Ectodermal cell (in vitro differentiated cells): ENCODE results near the gene P2RX3.

Experiments used
- H3K27ac ChIP-seq: 2 replicates; pipeline ENCODE4 v1.7.0; 2013; ENCODE audit warnings: mild to moderate bottlenecking, low read depth, low read length; ENCODE audit not compliant: insufficient read depth, poor library complexity, severe bottlenecking
- H3K27me3 ChIP-seq: 2 replicates; pipeline ENCODE4 v1.7.0; 2013; ENCODE audit warnings: mild to moderate bottlenecking, low read length; ENCODE audit not compliant: insufficient read depth, control insufficient read depth, poor library complexity, severe bottlenecking
- H3K36me3 ChIP-seq: one replicate; pipeline ENCODE4 v1.7.0; 2013; ENCODE audit warnings: low read length; ENCODE audit not compliant: control insufficient read depth, insufficient read depth
- H3K4me1 ChIP-seq: one replicate; pipeline ENCODE4 v1.7.0; 2013; ENCODE audit warnings: low read length; ENCODE audit not compliant: control insufficient read depth, insufficient read depth
- H3K4me3 ChIP-seq: 2 replicates; pipeline ENCODE4 v1.7.0; 2013; ENCODE audit warnings: low read depth, low read length, control low read depth; ENCODE audit not compliant: insufficient read depth
- H3K9me3 ChIP-seq: 2 replicates; pipeline ENCODE4 v1.7.0; 2013; ENCODE audit warnings: mild to moderate bottlenecking, low read length, moderate library complexity; ENCODE audit not compliant: control insufficient read depth
- WGBS, 2 experiments: methylation state at CpG; one replicate each; pipeline ENCODE4 v1.1.7; 2013; ENCODE audit warnings: missing lambda C conversion rate in 2 of 2; 5-methylcytosine and 5-hydroxymethylcytosine counted together

The P2RX3 gene

DNA sequence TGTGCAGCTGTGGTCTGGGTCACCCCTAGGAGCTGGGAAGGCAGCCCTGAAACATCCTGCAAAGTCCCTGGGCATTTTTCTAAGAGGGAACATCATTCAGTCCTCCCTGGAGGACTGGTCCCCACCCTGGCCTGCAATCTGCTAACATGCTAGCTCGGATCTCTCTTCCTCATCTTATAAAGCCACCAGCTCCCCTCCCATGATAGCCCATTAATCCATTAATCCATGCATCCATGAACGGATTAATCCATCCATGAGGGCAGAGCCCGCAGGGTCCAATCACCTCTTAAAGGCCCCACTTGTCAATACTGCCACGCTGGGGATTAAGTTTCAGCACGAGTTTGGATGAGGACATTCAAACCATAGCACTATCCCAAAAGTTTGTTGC is 30.7 kb downstream of the P2RX3 start:
- Histone ChIP-seq H3K27ac (no peak overlapping the region), H3K36me3 (no peaks in the 10 kb centered on the region), H3K4me1 (peaks cover 11% of the 10 kb centered on the region), H3K4me3 (no peak overlapping the region), H3K27me3 (no peaks in the 10 kb centered on the region), H3K9me3 (no peaks in the 10 kb centered on the region)
- 83 to 88% methylated on average over 5 of the region's 5 CpGs for WGBS, 2 experiments

DNA sequence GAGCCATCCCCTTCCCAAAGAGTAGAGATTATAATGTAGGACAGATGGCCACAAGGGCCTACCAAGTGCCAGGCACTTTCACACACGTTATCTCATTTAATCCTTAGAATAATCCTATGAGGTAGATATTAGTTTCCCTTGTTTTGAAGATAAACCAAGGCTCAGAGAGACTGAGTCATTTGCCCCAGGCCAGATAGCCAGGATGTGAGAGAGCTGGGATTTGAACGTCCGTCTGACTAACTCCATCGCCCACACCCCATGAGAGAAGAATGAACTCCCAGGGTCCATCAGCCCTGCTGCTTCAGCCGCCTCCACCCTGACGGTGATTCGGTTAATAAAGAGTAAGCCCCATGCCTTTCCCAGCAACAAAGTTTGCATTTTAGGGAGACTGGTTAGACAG is 32.1 kb downstream of the P2RX3 start:
- Histone ChIP-seq H3K27ac (no peak overlapping the region), H3K36me3 (no peaks in the 10 kb centered on the region), H3K4me3 (no peak overlapping the region), H3K9me3 (no peaks in the 10 kb centered on the region), H3K4me1 (peaks cover 8% of the 10 kb centered on the region), H3K27me3 (no peaks in the 10 kb centered on the region)
- 91 to 95% methylated on average over 6 to 7 of the region's 7 CpGs for WGBS, 2 experiments

DNA sequence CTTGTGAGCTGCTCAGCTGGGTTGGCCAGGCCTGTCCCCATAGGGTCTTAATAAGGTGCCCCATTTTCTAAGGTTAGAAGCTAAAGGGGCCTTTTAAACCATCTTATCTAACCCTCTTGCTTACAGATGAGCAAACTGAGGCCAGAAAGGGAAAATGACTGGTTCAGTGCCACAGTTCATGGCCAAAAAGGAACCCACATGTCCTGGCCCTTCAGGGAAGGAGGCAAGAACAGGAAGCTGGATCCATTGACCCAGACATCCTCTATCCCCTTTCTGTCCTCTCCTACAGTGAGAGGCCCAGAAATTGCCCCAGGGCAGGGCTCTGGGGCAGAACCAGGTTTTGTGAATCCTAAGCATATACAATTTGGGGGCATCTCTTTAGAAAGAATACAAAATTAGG is 32.8 kb downstream of the P2RX3 start:
- Histone ChIP-seq H3K36me3 (no peaks in the 10 kb centered on the region), H3K9me3 (no peaks in the 10 kb centered on the region), H3K27me3 (no peaks in the 10 kb centered on the region), H3K4me3 (no peak overlapping the region), H3K27ac (no peak overlapping the region), H3K4me1 (peaks cover 4% of the 10 kb centered on the region)

DNA sequence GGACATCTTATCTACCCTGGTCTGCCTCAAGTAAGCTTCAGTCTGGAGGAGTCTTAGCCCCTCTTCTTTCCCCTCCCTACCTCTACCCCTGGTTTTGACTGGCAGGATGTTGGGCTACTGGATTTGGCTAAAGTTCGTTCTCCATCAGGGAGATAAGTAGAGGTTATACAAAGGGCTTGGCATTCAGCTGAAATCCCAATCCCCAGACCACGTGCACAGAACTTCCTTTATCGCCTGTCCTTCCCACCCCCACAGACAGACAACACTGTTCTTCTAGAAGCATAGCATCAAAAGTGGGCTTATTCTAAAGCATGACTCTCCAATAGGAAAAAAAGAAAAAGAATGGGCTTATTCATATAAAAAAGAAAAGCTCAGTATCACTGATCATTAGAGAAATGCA is 35.0 kb downstream of the P2RX3 start:
- Histone ChIP-seq H3K9me3 (no peaks in the 10 kb centered on the region), H3K27ac (no peak overlapping the region), H3K4me1 (no peaks in the 10 kb centered on the region), H3K27me3 (no peaks in the 10 kb centered on the region), H3K4me3 (no peak overlapping the region), H3K36me3 (no peaks in the 10 kb centered on the region)
- WGBS, 2 experiments: 81 to 87% methylated on average over 3 of the region's 3 CpGs

DNA sequence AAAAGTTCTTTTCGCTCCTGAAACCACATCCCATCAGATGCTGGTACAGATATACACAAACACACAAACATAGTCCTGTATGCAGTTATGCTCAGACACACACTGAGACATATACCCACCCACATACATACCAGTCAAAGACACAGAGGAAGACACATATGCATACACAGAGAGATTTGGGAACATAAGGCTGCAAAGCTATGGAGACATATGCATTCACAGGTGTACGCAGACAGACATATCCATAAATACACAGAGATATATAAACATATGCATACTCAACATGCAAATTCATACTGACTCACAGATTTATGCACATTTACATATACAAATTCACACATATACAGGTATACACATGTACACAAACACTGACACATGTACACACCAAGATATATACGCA is 36.8 kb downstream of the P2RX3 start:
- no peak overlapping the region for H3K27ac ChIP-seq
- peaks cover 4% of the 10 kb centered on the region for H3K27me3 ChIP-seq
- no peaks in the 10 kb centered on the region for H3K36me3 ChIP-seq
- no peak overlapping the region for H3K4me3 ChIP-seq
- 92 to 95% methylated on average over 3 of the region's 3 CpGs for WGBS, 2 experiments
- H3K4me1 ChIP-seq: no peaks in the 10 kb centered on the region
- no peaks in the 10 kb centered on the region for H3K9me3 ChIP-seq

DNA sequence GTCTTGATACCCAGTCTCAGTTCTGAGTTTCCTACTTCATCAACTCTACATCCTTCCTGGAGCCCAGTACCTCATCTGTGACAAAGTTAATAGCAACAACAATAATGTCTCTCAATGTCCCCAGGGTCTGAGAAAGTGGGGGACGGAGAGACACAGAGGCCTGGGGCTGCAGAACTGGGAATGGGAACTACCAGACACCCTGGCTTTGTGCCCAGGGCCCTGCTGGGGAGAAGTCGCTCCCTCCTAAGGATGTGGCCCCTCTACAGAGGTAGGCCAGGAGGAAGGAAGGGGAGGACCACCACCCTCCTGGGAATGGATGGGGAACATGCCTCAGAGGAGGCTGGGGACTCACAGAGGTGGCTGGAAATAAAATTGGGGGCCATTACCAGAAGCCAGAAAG is 37.3 kb downstream of the P2RX3 start:
- H3K36me3 ChIP-seq: no peaks in the 10 kb centered on the region
- no peaks in the 10 kb centered on the region for H3K4me1 ChIP-seq
- H3K27me3 ChIP-seq: peaks cover 4% of the 10 kb centered on the region
- no peak overlapping the region for H3K27ac ChIP-seq
- WGBS, 2 experiments: 88 to 89% methylated on average over 2 of the region's 2 CpGs
- no peaks in the 10 kb centered on the region for H3K9me3 ChIP-seq
- no peak overlapping the region for H3K4me3 ChIP-seq

DNA sequence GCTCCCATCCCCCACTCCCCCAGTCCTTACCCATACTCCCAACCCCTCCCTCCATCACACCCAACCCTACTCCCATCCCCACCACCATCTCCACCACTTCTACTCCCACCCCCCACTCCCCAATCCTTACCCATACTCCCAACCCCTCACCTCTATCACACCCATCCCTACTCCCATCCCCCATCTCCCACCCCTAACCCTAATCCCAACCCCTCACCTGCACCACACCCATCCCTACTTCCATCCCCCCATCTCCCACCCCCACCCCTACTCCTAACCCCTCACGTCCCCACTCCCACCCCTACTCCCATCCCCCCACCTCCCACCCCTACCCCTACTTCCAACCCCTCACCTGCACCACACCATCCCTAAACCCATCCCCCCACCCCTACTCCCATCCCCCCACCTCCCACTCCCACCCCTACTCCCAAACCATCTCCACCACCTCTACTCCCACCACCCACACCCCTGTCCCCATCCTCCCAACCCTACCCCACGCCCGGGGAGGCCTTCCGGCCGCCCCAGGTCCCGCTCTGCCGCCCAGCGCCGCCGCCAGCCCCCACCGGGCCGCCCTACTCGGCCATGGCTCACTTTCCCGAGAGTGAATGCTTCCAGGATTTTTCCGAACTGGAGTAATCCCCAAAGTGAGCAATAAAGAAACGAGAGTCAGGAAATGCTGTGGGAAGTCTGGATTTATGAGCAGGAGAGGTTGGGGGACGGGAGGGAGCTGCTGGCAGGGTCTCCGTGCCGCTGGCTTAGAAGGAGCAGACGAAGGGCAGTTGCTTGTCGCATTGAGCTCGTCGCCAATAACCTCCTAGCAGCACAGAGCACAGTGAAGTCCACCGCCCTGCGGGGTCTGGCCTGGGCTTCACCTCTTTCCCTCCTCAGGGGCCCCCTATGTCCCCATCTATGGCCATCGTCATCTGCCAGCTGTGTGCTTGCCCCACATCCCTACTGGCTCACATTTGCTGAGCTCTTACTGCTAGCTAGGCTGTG is 38.2 kb downstream of the P2RX3 start:
- 72 to 78% methylated on average over 25 of the region's 26 CpGs for WGBS, 2 experiments
- H3K4me3 ChIP-seq: no peak overlapping the region
- H3K9me3 ChIP-seq: no peaks in the 10 kb centered on the region
- H3K4me1 ChIP-seq: no peaks in the 10 kb centered on the region
- H3K27ac ChIP-seq: no peak overlapping the region
- H3K36me3 ChIP-seq: no peaks in the 10 kb centered on the region
- peaks cover 4% of the 10 kb centered on the region for H3K27me3 ChIP-seq

DNA sequence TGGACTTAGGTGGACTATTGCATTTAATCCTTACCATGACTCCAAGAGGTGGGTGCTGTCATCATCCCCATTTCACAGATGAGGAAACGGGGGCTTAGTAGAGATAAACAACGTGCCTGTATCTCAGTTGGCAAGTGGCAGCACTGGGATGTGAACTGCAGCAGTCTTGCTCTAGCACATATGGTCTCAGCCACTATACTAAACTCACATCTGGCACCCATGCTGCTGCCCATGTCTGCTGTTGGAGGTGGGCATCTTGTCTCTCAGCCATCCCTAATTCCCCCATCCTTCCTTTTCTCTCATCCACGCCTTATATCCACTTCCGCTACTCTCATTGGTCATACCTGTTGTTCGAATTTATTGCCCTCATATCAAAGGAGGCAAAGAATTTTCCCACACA is 39.0 kb downstream of the P2RX3 start:
- WGBS, 2 experiments: 74 to 84% methylated on average over 5 of the region's 5 CpGs
- H3K27ac ChIP-seq: no peak overlapping the region
- H3K27me3 ChIP-seq: peaks cover 4% of the 10 kb centered on the region
- no peaks in the 10 kb centered on the region for H3K9me3 ChIP-seq
- H3K4me3 ChIP-seq: no peak overlapping the region
- H3K36me3 ChIP-seq: no peaks in the 10 kb centered on the region
- H3K4me1 ChIP-seq: no peaks in the 10 kb centered on the region

DNA sequence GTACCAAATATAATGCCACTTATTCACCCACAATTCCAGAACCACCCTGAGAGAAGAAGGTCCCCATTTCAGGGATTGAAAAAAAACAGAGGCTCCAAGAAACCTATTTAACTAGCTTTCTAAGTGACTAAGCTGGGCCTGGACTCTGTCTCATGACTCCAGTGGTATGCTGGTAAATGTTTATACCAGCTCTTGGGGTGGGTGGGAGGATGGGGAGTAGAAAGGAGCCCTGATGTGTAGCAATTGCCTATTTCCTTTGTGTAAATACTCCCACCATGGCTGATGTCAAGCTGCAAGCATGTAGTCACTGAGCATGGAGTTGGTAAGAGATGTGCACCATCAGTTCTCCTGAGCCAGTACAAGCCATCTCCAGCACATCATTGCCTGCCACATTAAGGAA is 40.0 kb downstream of the P2RX3 start:
- peaks cover 4% of the 10 kb centered on the region for H3K27me3 ChIP-seq
- H3K4me1 ChIP-seq: no peaks in the 10 kb centered on the region
- no peak overlapping the region for H3K27ac ChIP-seq
- H3K9me3 ChIP-seq: no peaks in the 10 kb centered on the region
- no peaks in the 10 kb centered on the region for H3K36me3 ChIP-seq
- H3K4me3 ChIP-seq: no peak overlapping the region

DNA sequence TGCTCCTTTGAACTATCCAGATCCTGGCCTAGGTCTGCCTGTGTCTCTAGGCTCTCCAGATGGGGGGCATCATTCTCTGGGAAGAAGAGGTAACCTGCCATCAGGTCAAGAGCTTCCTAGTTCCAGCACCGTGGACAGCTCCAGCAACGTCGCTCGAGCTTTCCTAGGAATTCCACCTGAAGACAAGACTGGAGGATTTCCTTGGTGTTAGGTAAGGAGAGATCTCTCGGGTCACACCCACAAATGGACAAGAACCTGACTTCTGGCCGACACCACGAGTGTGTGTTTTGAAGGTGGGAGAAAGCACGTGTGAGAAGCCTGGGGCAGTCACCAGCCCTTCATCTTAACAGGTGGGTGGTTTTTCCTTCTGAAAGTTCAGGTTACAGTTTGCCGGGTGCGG is 41.6 kb downstream of the P2RX3 start:
- 32 to 37% methylated on average over 10 of the region's 10 CpGs for WGBS, 2 experiments
- Histone ChIP-seq H3K27ac (no peak overlapping the region), H3K4me3 (no peak overlapping the region), H3K9me3 (no peaks in the 10 kb centered on the region), H3K27me3 (peaks cover 4% of the 10 kb centered on the region), H3K4me1 (no peaks in the 10 kb centered on the region), H3K36me3 (no peaks in the 10 kb centered on the region)
